GM12878 (cell line): Measurements from ENCODE around the gene UVRAG.

ENCODE experiments used
- CTCF ChIP-seq, 3 experiments: IDR thresholded peaks in 2 of 3; conservative IDR thresholded peaks in 1 of 3; 2 replicates each; pipeline ENCODE4 v1.5.1; 2011; ENCODE audit warnings: low read depth in 3 of 3, low read length in 3 of 3, mild to moderate bottlenecking in 3 of 3, control low read depth in 2 of 3, moderate library complexity in 2 of 3, inconsistent platforms in 1 of 3, mixed read lengths in 1 of 3; ENCODE audit not compliant: control insufficient read depth in 2 of 3, insufficient read depth in 1 of 3; ENCODE audit errors: extremely low read depth in 1 of 3
- FOXM1 ChIP-seq: IDR thresholded peaks from 2 replicates; pipeline ENCODE4 v1.6.1; 2012; ENCODE audit warnings: low read depth, mild to moderate bottlenecking, inconsistent platforms, low read length, moderate library complexity
- RCOR1 ChIP-seq: conservative IDR thresholded peaks from 2 replicates; pipeline ENCODE4 v1.6.1; 2012; ENCODE audit warnings: low read depth, low read length, improper control_type of control experiment
- ZSCAN29 ChIP-seq: fragments of 450-650 bp; IDR thresholded peaks from 2 replicates; pipeline ENCODE4 v1.6.1; 2017; ENCODE audit warnings: mild to moderate bottlenecking, moderate library complexity

- no peak for TF ChIP-seq FOXM1
- TF ChIP-seq ZSCAN29: no peak
- TF ChIP-seq RCOR1: no peak
- TF ChIP-seq CTCF (IDR thresholded peaks at IDR 0.05 in 2 of 3, conservative IDR thresholded peaks at IDR 0.05 in 1 of 3; ENCODE audit: control insufficient read depth in 2 of 3, extremely low read depth in 1 of 3, insufficient read depth in 1 of 3, low read depth in 3 of 3, low read length in 3 of 3): no peak
Observed at GRCh38 chr11:76056876-76057275, 241.9 kb downstream of the UVRAG start.
